NB4 (cell line): ENCODE measurements around the gene BLID.

ENCODE experiments used
- MYC ChIP-seq: IDR thresholded peaks from 2 replicates; pipeline ENCODE4 v1.6.1; 2011; ENCODE audit warnings: low read depth, low read length
- POLR2A ChIP-seq: IDR thresholded peaks from 2 replicates; pipeline ENCODE4 v1.6.1; 2011; ENCODE audit warnings: mild to moderate bottlenecking; ENCODE audit not compliant: insufficient read length; ENCODE audit errors: extremely low read depth
- TF ChIP-seq, protein P1 (sequence below): IDR thresholded peaks from one replicate; pipeline ENCODE4 v1.5.1; 2012; ENCODE audit warnings: low read depth, low read length
- TF ChIP-seq, protein P2 (sequence below): IDR thresholded peaks from 2 replicates; pipeline ENCODE4 v1.6.1; 2011; ENCODE audit warnings: low read depth, low read length

DNA sequence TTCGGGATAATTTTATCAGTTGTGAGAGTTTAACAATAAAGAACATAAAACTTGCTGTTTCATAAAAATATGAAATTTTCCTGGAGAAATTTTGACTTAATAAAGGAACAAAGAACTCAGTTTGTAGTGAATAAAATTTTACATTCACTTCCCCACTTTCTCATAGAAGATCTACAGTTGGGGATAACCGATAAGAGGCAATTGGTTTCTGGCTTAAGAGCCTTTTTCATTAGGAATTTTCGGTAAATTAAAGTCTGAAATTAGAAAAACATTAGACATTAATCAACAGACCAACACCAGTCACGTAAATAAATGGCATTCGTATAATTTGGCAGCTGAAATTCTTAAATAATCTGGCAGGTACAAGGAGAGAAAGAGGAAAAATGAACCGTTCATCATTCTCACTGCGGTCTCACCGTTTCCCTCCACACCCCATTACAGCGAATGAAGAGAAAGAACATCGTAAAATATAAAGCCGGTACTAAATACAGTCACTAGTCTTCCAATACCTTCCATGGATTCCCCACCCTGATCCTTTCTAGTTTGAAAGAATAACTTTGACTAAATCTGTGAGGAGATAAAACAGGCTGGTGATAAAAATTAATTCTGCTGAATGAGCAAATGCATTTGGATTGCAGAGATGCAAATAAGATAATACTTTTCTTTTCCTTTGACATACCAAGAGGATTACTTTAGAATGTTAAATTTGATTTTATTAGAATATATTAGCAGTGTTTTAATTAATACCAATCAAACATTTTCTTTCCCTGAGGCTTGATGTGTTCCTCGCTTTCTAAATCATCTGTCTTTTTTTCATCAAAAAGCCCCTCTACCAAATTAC lies 19.5 kb downstream of the BLID start:
- TF ChIP-seq POLR2A (no peak), MYC (no peak)
- TF ChIP-seq, protein P1, sequence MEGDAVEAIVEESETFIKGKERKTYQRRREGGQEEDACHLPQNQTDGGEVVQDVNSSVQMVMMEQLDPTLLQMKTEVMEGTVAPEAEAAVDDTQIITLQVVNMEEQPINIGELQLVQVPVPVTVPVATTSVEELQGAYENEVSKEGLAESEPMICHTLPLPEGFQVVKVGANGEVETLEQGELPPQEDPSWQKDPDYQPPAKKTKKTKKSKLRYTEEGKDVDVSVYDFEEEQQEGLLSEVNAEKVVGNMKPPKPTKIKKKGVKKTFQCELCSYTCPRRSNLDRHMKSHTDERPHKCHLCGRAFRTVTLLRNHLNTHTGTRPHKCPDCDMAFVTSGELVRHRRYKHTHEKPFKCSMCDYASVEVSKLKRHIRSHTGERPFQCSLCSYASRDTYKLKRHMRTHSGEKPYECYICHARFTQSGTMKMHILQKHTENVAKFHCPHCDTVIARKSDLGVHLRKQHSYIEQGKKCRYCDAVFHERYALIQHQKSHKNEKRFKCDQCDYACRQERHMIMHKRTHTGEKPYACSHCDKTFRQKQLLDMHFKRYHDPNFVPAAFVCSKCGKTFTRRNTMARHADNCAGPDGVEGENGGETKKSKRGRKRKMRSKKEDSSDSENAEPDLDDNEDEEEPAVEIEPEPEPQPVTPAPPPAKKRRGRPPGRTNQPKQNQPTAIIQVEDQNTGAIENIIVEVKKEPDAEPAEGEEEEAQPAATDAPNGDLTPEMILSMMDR = no peak
- TF ChIP-seq, protein P2, sequence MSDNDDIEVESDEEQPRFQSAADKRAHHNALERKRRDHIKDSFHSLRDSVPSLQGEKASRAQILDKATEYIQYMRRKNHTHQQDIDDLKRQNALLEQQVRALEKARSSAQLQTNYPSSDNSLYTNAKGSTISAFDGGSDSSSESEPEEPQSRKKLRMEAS = no peak
